Large intestine (tissue), 3 donors: ENCODE results near the gene CYTH2. TPM values are rescaled to one million over a fixed set of nuclear protein-coding genes. Genes with fewer than 3 reads are reported as not detected.
A peak's percentile ranks its signal among the peaks of the same experiment; 100 is the strongest.

Source experiments
- DNase-seq, 2 donors: peaks; one replicate each; pipeline versions ENCODE4 v3.0.0 to v3.0.0-alpha.2; 2013
- H3K27ac ChIP-seq: one replicate; pipeline ENCODE4 v1.5.1; 2013; ENCODE audit warnings: low read length
- H3K27me3 ChIP-seq: 2 replicates; pipeline ENCODE4 v1.6.1; 2013; ENCODE audit warnings: low read length; ENCODE audit not compliant: control insufficient read depth, insufficient read depth
- H3K36me3 ChIP-seq: 2 replicates; pipeline ENCODE4 v1.6.1; 2013; ENCODE audit warnings: low read length; ENCODE audit not compliant: control insufficient read depth, insufficient read depth
- H3K4me1 ChIP-seq: one replicate; pipeline ENCODE4 v1.6.1; 2013; ENCODE audit warnings: low read length; ENCODE audit not compliant: control insufficient read depth, insufficient read depth
- H3K4me3 ChIP-seq: one replicate; pipeline ENCODE4 v1.5.1; 2013; ENCODE audit warnings: low read length
- H3K9me3 ChIP-seq: one replicate; pipeline ENCODE4 v1.6.1; 2013; ENCODE audit warnings: mild to moderate bottlenecking, low read depth, low read length, moderate library complexity; ENCODE audit not compliant: control insufficient read depth
- WGBS: methylation state at CpG from one replicate; pipeline ENCODE4 v1.1.5; 2013; ENCODE audit warnings: low lambda C conversion rate; ENCODE audit not compliant: insufficient coverage; 5-methylcytosine and 5-hydroxymethylcytosine counted together
- polyA plus RNA-seq: library from polyadenylated mRNA; unstranded; fragments of 120-200 nt; gene quantifications from one replicate; pipeline ENCODE4 v1.2.1, GENCODE V29; 2013

CYTH2 gene
- polyA plus RNA-seq, 1 donor = 63.8 TPM

- WGBS = no CpG with 5 or more reads among the region's 70 CpGs
- H3K36me3 ChIP-seq = no peaks in the 10 kb centered on the region
- no peaks in the 10 kb centered on the region for H3K9me3 ChIP-seq
- peak overlapping the region; percentile 62 for H3K4me3 ChIP-seq
- DNase-seq = no peak
- H3K4me1 ChIP-seq = peaks cover 51% of the 10 kb centered on the region
- peaks cover 21% of the 10 kb centered on the region for H3K27me3 ChIP-seq
- H3K27ac ChIP-seq = peak overlapping the region; percentile 75
Observed at GRCh38 chr19:48493718-48494401, 24.7 kb downstream of the CYTH2 start.

GRCh38 chr19:48495396-48495795 lies 26.2 kb downstream of the CYTH2 start:
- peaks cover 24% of the 10 kb centered on the region for H3K27me3 ChIP-seq
- H3K4me1 ChIP-seq = peaks cover 43% of the 10 kb centered on the region
- H3K4me3 ChIP-seq = no peak overlapping the region
- DNase-seq = peak in 1 of 2 donors; percentile 67
- peak overlapping the region; percentile 47 for H3K27ac ChIP-seq
- no peaks in the 10 kb centered on the region for H3K36me3 ChIP-seq
- H3K9me3 ChIP-seq = no peaks in the 10 kb centered on the region
- WGBS = 80% methylated on average over 3 of the region's 6 CpGs

- peak in 1 of 2 donors; percentile 57 for DNase-seq
- no CpG with 5 or more reads among the region's 45 CpGs for WGBS
- Histone ChIP-seq H3K36me3 (no peaks in the 10 kb centered on the region), H3K4me3 (peak overlapping the region; percentile 22), H3K27ac (no peak overlapping the region), H3K4me1 (peaks cover 41% of the 10 kb centered on the region), H3K9me3 (no peaks in the 10 kb centered on the region), H3K27me3 (peaks cover 27% of the 10 kb centered on the region)
Observed at GRCh38 chr19:48496959-48497727, 28.0 kb downstream of the CYTH2 start.

- peak overlapping the region; percentile 22 for H3K4me3 ChIP-seq
Observed at GRCh38 chr19:48497728-48498594, 28.8 kb downstream of the CYTH2 start.

GRCh38 chr19:48498595-48499311 lies 29.6 kb downstream of the CYTH2 start:
- H3K9me3 ChIP-seq = no peaks in the 10 kb centered on the region
- no peaks in the 10 kb centered on the region for H3K36me3 ChIP-seq
- no CpG with 5 or more reads among the region's 59 CpGs for WGBS
- H3K27me3 ChIP-seq = peaks cover 27% of the 10 kb centered on the region
- peak overlapping the region; percentile 6 for H3K4me3 ChIP-seq
- peak in 1 of 2 donors; percentile 16 for DNase-seq
- H3K4me1 ChIP-seq = peaks cover 44% of the 10 kb centered on the region
- no peak overlapping the region for H3K27ac ChIP-seq

More at GRCh38 chr19:48497728-48498594, 28.8 kb downstream of the CYTH2 start:
- no peaks in the 10 kb centered on the region for H3K9me3 ChIP-seq
- no CpG with 5 or more reads among the region's 46 CpGs for WGBS
- peak in 1 of 2 donors; percentile 28 for DNase-seq
- no peaks in the 10 kb centered on the region for H3K36me3 ChIP-seq
- peaks cover 44% of the 10 kb centered on the region for H3K4me1 ChIP-seq
- no peak overlapping the region for H3K27ac ChIP-seq
- peaks cover 27% of the 10 kb centered on the region for H3K27me3 ChIP-seq

GRCh38 chr19:48499316-48500090 lies 30.3 kb downstream of the CYTH2 start:
- peak in 1 of 2 donors; percentile 6 for DNase-seq
- H3K27me3 ChIP-seq = peaks cover 27% of the 10 kb centered on the region
- H3K4me1 ChIP-seq = peaks cover 40% of the 10 kb centered on the region
- H3K9me3 ChIP-seq = no peaks in the 10 kb centered on the region
- WGBS = no CpG with 5 or more reads among the region's 44 CpGs
- no peak overlapping the region for H3K4me3 ChIP-seq
- no peaks in the 10 kb centered on the region for H3K36me3 ChIP-seq
- no peak overlapping the region for H3K27ac ChIP-seq

GRCh38 chr19:48500830-48501493 lies 31.8 kb downstream of the CYTH2 start:
- Histone ChIP-seq H3K9me3 (no peaks in the 10 kb centered on the region), H3K4me1 (peaks cover 29% of the 10 kb centered on the region), H3K27ac (peak overlapping the region; percentile 90), H3K27me3 (peaks cover 27% of the 10 kb centered on the region), H3K4me3 (peak overlapping the region; percentile 57), H3K36me3 (no peaks in the 10 kb centered on the region)
- WGBS = no CpG with 5 or more reads among the region's 32 CpGs
- DNase-seq = no peak

GRCh38 chr19:48501494-48502349 lies 32.6 kb downstream of the CYTH2 start:
- peak overlapping the region; percentile 57 for H3K4me3 ChIP-seq
- no peaks in the 10 kb centered on the region for H3K9me3 ChIP-seq
- H3K36me3 ChIP-seq = no peaks in the 10 kb centered on the region
- peaks cover 27% of the 10 kb centered on the region for H3K27me3 ChIP-seq
- 0% methylated on average over 1 of the region's 20 CpGs for WGBS
- peak overlapping the region; percentile 90 for H3K27ac ChIP-seq
- DNase-seq = peak; percentile 98 to 99
- peaks cover 28% of the 10 kb centered on the region for H3K4me1 ChIP-seq
